KMS-11 (cell line): Measurements from ENCODE around the gene PXYLP1.

Experiments
- H2AFZ ChIP-seq: fragments of 200-600 bp; sonication (generic); 2 replicates; pipeline ENCODE4 v1.6.1; 2016; ENCODE audit warnings: antibody characterized with exemption, mixed run types, low read depth
- H3K27ac ChIP-seq: fragments of 200-600 bp; sonication (generic); 2 replicates; pipeline ENCODE4 v1.6.1; 2016; ENCODE audit warnings: mild to moderate bottlenecking, mixed run types
- H3K27me3 ChIP-seq: fragments of 200-600 bp; sonication (generic); 2 replicates; pipeline ENCODE4 v1.6.1; 2017; ENCODE audit warnings: mild to moderate bottlenecking, low read depth, mixed run types, moderate library complexity; ENCODE audit not compliant: insufficient read depth
- H3K36me3 ChIP-seq: fragments of 200-600 bp; sonication (generic); 2 replicates; pipeline ENCODE4 v1.6.1; 2017; ENCODE audit warnings: mild to moderate bottlenecking, mixed run types; ENCODE audit not compliant: insufficient read depth
- H3K4me1 ChIP-seq: fragments of 200-600 bp; sonication (generic); 2 replicates; pipeline ENCODE4 v1.6.1; 2016; ENCODE audit warnings: mild to moderate bottlenecking, low read depth, mixed run types; ENCODE audit not compliant: poor library complexity, severe bottlenecking
- H3K4me2 ChIP-seq: fragments of 200-600 bp; sonication (generic); 2 replicates; pipeline ENCODE4 v1.7.0; 2016; ENCODE audit warnings: mild to moderate bottlenecking, mixed run types
- H3K4me3 ChIP-seq: fragments of 200-600 bp; sonication (generic); IDR thresholded peaks from 2 replicates; pipeline ENCODE4 v1.6.1; 2017; ENCODE audit warnings: low read depth, low read length, mixed read lengths; ENCODE audit not compliant: insufficient read depth
- H3K79me2 ChIP-seq: fragments of 200-600 bp; sonication (generic); 2 replicates; pipeline ENCODE4 v1.6.1; 2016; ENCODE audit warnings: low read depth, mixed run types; ENCODE audit not compliant: insufficient read depth
- H3K9ac ChIP-seq: fragments of 200-600 bp; sonication (generic); 2 replicates; pipeline ENCODE4 v1.6.1; 2016; ENCODE audit warnings: mild to moderate bottlenecking, mixed run types
- H4K20me1 ChIP-seq: fragments of 200-600 bp; sonication (generic); 2 replicates; pipeline ENCODE4 v1.6.1; 2016; ENCODE audit warnings: mild to moderate bottlenecking, mixed run types; ENCODE audit not compliant: insufficient read depth
- CTCF ChIP-seq: fragments of 200-600 bp; sonication (generic); conservative IDR thresholded peaks from 2 replicates; pipeline ENCODE4 v1.6.1; 2017; ENCODE audit warnings: low read depth, mild to moderate bottlenecking, antibody characterized with exemption, low read length, moderate library complexity, mixed read lengths

Gene PXYLP1

DNA sequence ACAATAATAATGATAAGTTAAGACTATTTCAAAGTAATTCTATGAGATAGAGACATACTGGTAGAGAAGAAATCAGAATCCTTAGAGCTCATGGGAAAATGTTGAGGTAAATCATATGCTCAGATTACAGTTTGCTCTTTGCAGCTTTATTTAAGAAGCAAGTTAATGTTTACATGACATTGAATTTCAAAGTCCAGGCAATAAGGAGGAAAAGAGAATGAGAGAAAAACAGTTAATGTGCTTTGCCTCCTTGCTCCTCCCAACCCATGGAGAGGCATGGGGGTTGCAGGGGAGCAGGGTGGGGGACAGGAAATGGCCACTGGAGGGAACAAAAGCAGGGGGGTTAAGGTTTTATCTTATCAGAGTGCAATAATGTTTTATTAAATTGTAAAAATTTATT, 94.5 kb downstream of the PXYLP1 start:
- Histone ChIP-seq H4K20me1 (no peaks in the 10 kb centered on the region), H3K27ac (no peak overlapping the region), H3K9ac (no peak overlapping the region), H2AFZ (no peak overlapping the region), H3K4me3 (no peak overlapping the region), H3K27me3 (no peaks in the 10 kb centered on the region), H3K36me3 (no peaks in the 10 kb centered on the region), H3K4me2 (no peak overlapping the region), H3K4me1 (no peaks in the 10 kb centered on the region), H3K79me2 (no peaks in the 10 kb centered on the region)
- TF ChIP-seq CTCF, result no peak

GRCh38 chr3:141326626-141327025, 95.0 kb downstream of the PXYLP1 start:
- H3K27me3 ChIP-seq, result no peaks in the 10 kb centered on the region
- H3K4me1 ChIP-seq, result no peaks in the 10 kb centered on the region
- no peak overlapping the region for H3K4me3 ChIP-seq
- H2AFZ ChIP-seq, result no peak overlapping the region
- H3K27ac ChIP-seq, result no peak overlapping the region
- H3K9ac ChIP-seq, result no peak overlapping the region
- TF ChIP-seq CTCF, result no peak
- H3K36me3 ChIP-seq, result no peaks in the 10 kb centered on the region
- no peaks in the 10 kb centered on the region for H4K20me1 ChIP-seq
- no peak overlapping the region for H3K4me2 ChIP-seq
- no peaks in the 10 kb centered on the region for H3K79me2 ChIP-seq

- TF ChIP-seq CTCF, result no peak
- Histone ChIP-seq H4K20me1 (no peaks in the 10 kb centered on the region), H3K4me2 (no peak overlapping the region), H3K27ac (no peak overlapping the region), H2AFZ (no peak overlapping the region), H3K79me2 (no peaks in the 10 kb centered on the region), H3K4me1 (no peaks in the 10 kb centered on the region), H3K27me3 (no peaks in the 10 kb centered on the region), H3K9ac (no peak overlapping the region), H3K36me3 (no peaks in the 10 kb centered on the region), H3K4me3 (no peak overlapping the region)
Observed at GRCh38 chr3:141328286-141329166, 96.9 kb downstream of the PXYLP1 start.

- no peaks in the 10 kb centered on the region for H3K27me3 ChIP-seq
- no peaks in the 10 kb centered on the region for H3K4me1 ChIP-seq
- H3K9ac ChIP-seq, result no peak overlapping the region
- no peak overlapping the region for H3K4me3 ChIP-seq
- no peak overlapping the region for H3K27ac ChIP-seq
- H3K36me3 ChIP-seq, result no peaks in the 10 kb centered on the region
- H3K79me2 ChIP-seq, result no peaks in the 10 kb centered on the region
- no peak overlapping the region for H3K4me2 ChIP-seq
- H4K20me1 ChIP-seq, result no peaks in the 10 kb centered on the region
- no peak for TF ChIP-seq CTCF
- H2AFZ ChIP-seq, result no peak overlapping the region
Observed at GRCh38 chr3:141330235-141330634, 98.6 kb downstream of the PXYLP1 start.
